GM12872 (cell line): ENCODE data around the gene RAB5IF.

ENCODE experiments used
- CTCF ChIP-seq: IDR thresholded peaks from 3 replicates; pipeline ENCODE4 v1.5.1; 2011; ENCODE audit warnings: low read depth, mild to moderate bottlenecking, low read length, moderate library complexity; ENCODE audit not compliant: insufficient read depth

The RAB5IF gene

GRCh38 chr20:36614781-36615557 lies 9.4 kb downstream of the RAB5IF start:
- no peak for TF ChIP-seq CTCF

- TF ChIP-seq CTCF = no peak
These were observed 15.3 kb downstream of the RAB5IF start for GRCh38 chr20:36620917-36621316.

- no peak for TF ChIP-seq CTCF
These were observed 17.9 kb downstream of the RAB5IF start for GRCh38 chr20:36623444-36623843.

- TF ChIP-seq CTCF = no peak
These were observed 18.7 kb downstream of the RAB5IF start for GRCh38 chr20:36624068-36624943.

- no peak for TF ChIP-seq CTCF
These were observed 19.4 kb downstream of the RAB5IF start for GRCh38 chr20:36624944-36625324.

GRCh38 chr20:36628076-36628475 lies 22.5 kb downstream of the RAB5IF start:
- no peak for TF ChIP-seq CTCF
